D721Med (cell line): ENCODE results near the gene CSNK1G3.

Source experiments
- DNase-seq: peaks from one replicate; pipeline ENCODE4 v3.0.0; 2011; ENCODE audit warnings: low spot score; ENCODE audit not compliant: insufficient read length
- FAIRE-seq: peaks from 2 replicates; lab custom pipeline; 2011; peaks lifted over from hg19 to GRCh38; lab: Jason Lieb, UNC
- CTCF ChIP-seq: IDR thresholded peaks from 2 replicates; pipeline ENCODE4 v1.5.1; 2012; ENCODE audit warnings: mild to moderate bottlenecking, control low read depth; ENCODE audit not compliant: insufficient read depth; ENCODE audit errors: missing control alignments

CSNK1G3 gene

GRCh38 chr5:123500471-123500870, 11.5 kb upstream of the CSNK1G3 start:
- no peak for FAIRE-seq
- DNase-seq, result no peak
- no peak for TF ChIP-seq CTCF

- no peak for FAIRE-seq
- no peak for DNase-seq
- no peak for TF ChIP-seq CTCF
Measured at GRCh38 chr5:123502120-123502519, 9.9 kb upstream of the CSNK1G3 start.

- DNase-seq (no peak), FAIRE-seq (no peak)
- TF ChIP-seq CTCF, result no peak
Measured at GRCh38 chr5:123503299-123503698, 8.7 kb upstream of the CSNK1G3 start.

GRCh38 chr5:123505633-123506032, 6.3 kb upstream of the CSNK1G3 start:
- DNase-seq, result no peak
- FAIRE-seq, result no peak
- no peak for TF ChIP-seq CTCF

GRCh38 chr5:123508441-123508840, 3.5 kb upstream of the CSNK1G3 start:
- no peak for DNase-seq
- TF ChIP-seq CTCF, result no peak
- FAIRE-seq, result no peak

GRCh38 chr5:123511290-123511647, 708 bp upstream of the CSNK1G3 start:
- no peak for TF ChIP-seq CTCF
- DNase-seq, result no peak
- no peak for FAIRE-seq

GRCh38 chr5:123512611-123513461, 859 bp downstream of the CSNK1G3 start:
- FAIRE-seq, result no peak
- no peak for DNase-seq
- TF ChIP-seq CTCF, result no peak
